ENCODE data around the gene PCSK4.

- TF ChIP-seq CTCF (IDR thresholded peaks at IDR 0.05) = no peak
- TF ChIP-seq POLR2AphosphoS5 (IDR thresholded peaks at IDR 0.05) = no peak
- TF ChIP-seq POLR2A (IDR thresholded peaks at IDR 0.05) = no peak
- TF ChIP-seq EP300 (IDR thresholded peaks at IDR 0.05; ENCODE audit: low read depth) = no peak
Observed at GRCh38 chr19:1505012-1505411, 14.9 kb upstream of the PCSK4 start.

Data from transverse colon (tissue), 4 donors.